Hepatocyte (in vitro differentiated cells): ENCODE measurements around the gene FAT2. TPM values are rescaled to one million over a fixed set of nuclear protein-coding genes. Genes with fewer than 3 reads are reported as not detected.

Source experiments
- DNase-seq: peaks from one replicate; pipeline ENCODE4 v3.0.0-alpha.2; 2016; ENCODE audit warnings: low spot score
- H2AFZ ChIP-seq: fragments of 200-600 bp; sonication (generic); 2 replicates; pipeline ENCODE4 v1.6.0; 2016; ENCODE audit warnings: antibody characterized with exemption, mild to moderate bottlenecking
- H3K27ac ChIP-seq: fragments of 200-600 bp; sonication (generic); 2 replicates; pipeline ENCODE4 v1.5.1; 2016; ENCODE audit warnings: mild to moderate bottlenecking
- H3K27me3 ChIP-seq: fragments of 200-600 bp; sonication (generic); 2 replicates; pipeline ENCODE4 v1.6.1; 2016
- H3K36me3 ChIP-seq: fragments of 200-600 bp; sonication (generic); replicated peaks from 2 replicates; pipeline ENCODE4 v1.5.1; 2016; ENCODE audit warnings: low read depth; ENCODE audit not compliant: insufficient read depth
- H3K4me1 ChIP-seq: fragments of 200-600 bp; sonication (generic); 2 replicates; pipeline ENCODE4 v1.5.1; 2016; ENCODE audit warnings: mild to moderate bottlenecking, moderate library complexity; ENCODE audit not compliant: insufficient read depth
- H3K4me2 ChIP-seq: fragments of 200-600 bp; sonication (generic); 2 replicates; pipeline ENCODE4 v1.6.0; 2016
- H3K4me3 ChIP-seq: fragments of 200-600 bp; sonication (generic); 2 replicates; pipeline ENCODE4 v1.5.1; 2016; ENCODE audit warnings: mild to moderate bottlenecking
- H3K79me2 ChIP-seq: fragments of 200-600 bp; sonication (generic); 2 replicates; pipeline ENCODE4 v1.6.0; 2017; ENCODE audit warnings: mild to moderate bottlenecking
- H3K9me2 ChIP-seq: fragments of 200-600 bp; sonication (generic); replicated peaks from 2 replicates; pipeline ENCODE4 v1.6.0; 2017; ENCODE audit warnings: mild to moderate bottlenecking; ENCODE audit not compliant: insufficient read depth
- H3K9me3 ChIP-seq: fragments of 200-600 bp; sonication (generic); 2 replicates; pipeline ENCODE4 v1.5.1; 2016; ENCODE audit warnings: low read depth, mild to moderate bottlenecking
- H4K20me1 ChIP-seq: fragments of 200-600 bp; sonication (generic); 2 replicates; pipeline ENCODE4 v1.6.0; 2016; ENCODE audit warnings: mild to moderate bottlenecking; ENCODE audit not compliant: insufficient read depth, poor library complexity, severe bottlenecking
- CTCF ChIP-seq: fragments of 200-600 bp; sonication (generic); IDR thresholded peaks from 2 replicates; pipeline ENCODE4 v1.5.1; 2016; ENCODE audit warnings: antibody characterized with exemption, mild to moderate bottlenecking; ENCODE audit not compliant: poor library complexity
- EZH2 ChIP-seq: fragments of 200-600 bp; sonication (generic); IDR thresholded peaks from 2 replicates; pipeline ENCODE4 v1.6.1; 2016; ENCODE audit warnings: antibody characterized with exemption, mild to moderate bottlenecking, borderline replicate concordance
- EZH2phosphoT487 ChIP-seq: fragments of 200-600 bp; sonication (generic); IDR thresholded peaks from one replicate; pipeline ENCODE4 v1.6.1; 2018; ENCODE audit warnings: antibody characterized with exemption, mild to moderate bottlenecking, low read depth, moderate library complexity; ENCODE audit not compliant: unreplicated experiment, severe bottlenecking
- WGBS: methylation state at CpG from one replicate; pipeline ENCODE4 v1.1.6; 2016; ENCODE audit warnings: low lambda C conversion rate; ENCODE audit errors: missing lambda C conversion rate; 5-methylcytosine and 5-hydroxymethylcytosine counted together
- polyA plus RNA-seq: library from polyadenylated mRNA; unstranded; fragments of >200 nt; fragmentation: Nextera tagmentation; extraction: Ambion mirVana; gene quantifications from 2 replicates; pipeline ENCODE4 v1.2.1, GENCODE V29; 2016
- total RNA-seq: library from RNA; depleted of rRNA; stranded (reverse); fragments of >200 nt; gene quantifications from 2 replicates; pipeline ENCODE4 v1.2.3, GENCODE V29; 2014

The FAT2 gene
- total and polyA plus RNA-seq, 2 experiments from 2014 or later = 0.10 to 0.40 TPM

GRCh38 chr5:151557951-151558350 is 33.2 kb downstream of the FAT2 start:
- 84% methylated on average over 6 of the region's 6 CpGs for WGBS
- Histone ChIP-seq H3K4me3 (no peak overlapping the region), H2AFZ (no peak overlapping the region), H3K4me1 (no peaks in the 10 kb centered on the region), H3K36me3 (no peaks in the 10 kb centered on the region), H3K4me2 (no peak overlapping the region), H4K20me1 (no peaks in the 10 kb centered on the region), H3K27me3 (no peaks in the 10 kb centered on the region), H3K79me2 (no peaks in the 10 kb centered on the region), H3K9me3 (no peaks in the 10 kb centered on the region), H3K9me2 (no peaks in the 10 kb centered on the region), H3K27ac (no peak overlapping the region)
- TF ChIP-seq EZH2phosphoT487 (no peak), EZH2 (no peak), CTCF (no peak)
- DNase-seq = no peak

- Histone ChIP-seq H3K36me3 (no peaks in the 10 kb centered on the region), H3K4me1 (no peaks in the 10 kb centered on the region), H2AFZ (no peak overlapping the region), H3K9me3 (no peaks in the 10 kb centered on the region), H3K27ac (no peak overlapping the region), H4K20me1 (no peaks in the 10 kb centered on the region), H3K4me2 (no peak overlapping the region), H3K27me3 (no peaks in the 10 kb centered on the region), H3K79me2 (no peaks in the 10 kb centered on the region), H3K9me2 (no peaks in the 10 kb centered on the region), H3K4me3 (no peak overlapping the region)
- TF ChIP-seq EZH2 (no peak), EZH2phosphoT487 (no peak), CTCF (no peak)
- DNase-seq = no peak
- WGBS = 75% methylated on average over 1 of the region's 1 CpG
These were observed 33.7 kb downstream of the FAT2 start for GRCh38 chr5:151557466-151557865.

GRCh38 chr5:151556806-151557205 is 34.3 kb downstream of the FAT2 start:
- 83% methylated on average over 6 of the region's 6 CpGs for whole genome bisulfite sequencing
- Histone ChIP-seq H3K27ac (no peak overlapping the region), H3K79me2 (no peaks in the 10 kb centered on the region), H3K27me3 (no peaks in the 10 kb centered on the region), H3K9me3 (no peaks in the 10 kb centered on the region), H2AFZ (no peak overlapping the region), H3K9me2 (no peaks in the 10 kb centered on the region), H3K4me2 (no peak overlapping the region), H4K20me1 (no peaks in the 10 kb centered on the region), H3K4me3 (no peak overlapping the region), H3K36me3 (no peaks in the 10 kb centered on the region), H3K4me1 (no peaks in the 10 kb centered on the region)
- DNase-seq = no peak
- TF ChIP-seq EZH2 (no peak), CTCF (no peak), EZH2phosphoT487 (no peak)
